Stomach (tissue), 4 donors: ENCODE measurements around the gene CDC42SE2.

ENCODE experiments used
- CTCF ChIP-seq, 7 experiments: fragments of 450-650 bp in 4 of 7; fragments of 200-600 bp in 3 of 7; sonication (generic) in 3 of 7; IDR thresholded peaks; one replicate each; pipeline ENCODE4 v1.5.1; 2016 to 2019; ENCODE audit warnings: antibody characterized with exemption in 7 of 7, control low read depth in 2 of 7, mild to moderate bottlenecking in 1 of 7
- EP300 ChIP-seq: sonication (generic); formaldehyde crosslinking; IDR thresholded peaks from one replicate; pipeline ENCODE4 v1.6.1; 2017; ENCODE audit warnings: antibody characterized with exemption
- POLR2A ChIP-seq, 4 donors: fragments of 450-650 bp; IDR thresholded peaks; one replicate each; pipeline ENCODE4 v1.6.1; 2016; ENCODE audit warnings: antibody characterized with exemption in 4 of 4, control low read depth in 2 of 4, mild to moderate bottlenecking in 1 of 4, moderate library complexity in 1 of 4
- POLR2AphosphoS5 ChIP-seq, 3 donors: sonication (generic); formaldehyde crosslinking; IDR thresholded peaks; one replicate each; pipeline ENCODE4 v1.6.1; 2016; ENCODE audit warnings: antibody characterized with exemption in 3 of 3

GRCh38 chr5:131330031-131330430 is 66.2 kb downstream of the CDC42SE2 start:
- TF ChIP-seq POLR2A (IDR thresholded peaks at IDR 0.05) (no peak), CTCF (IDR thresholded peaks at IDR 0.05) (no peak), EP300 (no peak), POLR2AphosphoS5 (IDR thresholded peaks at IDR 0.05) (no peak)
